Non-pigmented ciliary epithelial cell (primary cell): ENCODE data around the gene FRMD4A.

Experiments
- DNase-seq: peaks from one replicate; pipeline ENCODE4 v3.0.0-alpha.2; 2010; ENCODE audit warnings: low read depth

Gene FRMD4A

GRCh38 chr10:13698217-13698616 is 632.5 kb downstream of the FRMD4A start:
- DNase-seq, result no peak

DNA sequence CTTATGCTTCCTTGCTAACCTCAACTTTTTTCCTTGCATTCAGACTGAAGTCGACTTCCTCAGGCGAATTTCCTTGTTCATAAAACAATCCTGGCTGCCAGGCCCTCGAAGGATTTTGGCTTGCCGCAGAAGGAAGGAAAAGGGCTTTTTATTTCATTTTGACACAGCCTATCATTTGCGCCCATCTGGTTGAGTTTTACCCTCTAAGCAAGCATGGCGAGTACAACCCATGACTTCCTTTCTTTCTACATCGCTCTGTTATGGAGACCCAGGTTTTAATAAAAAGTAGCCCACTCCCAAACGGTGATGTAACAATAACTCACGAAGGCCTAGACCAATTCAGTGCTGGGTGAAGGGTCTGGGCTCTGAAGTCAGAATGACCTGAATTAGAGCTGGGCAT is 634.7 kb downstream of the FRMD4A start:
- DNase-seq, result no peak

DNA sequence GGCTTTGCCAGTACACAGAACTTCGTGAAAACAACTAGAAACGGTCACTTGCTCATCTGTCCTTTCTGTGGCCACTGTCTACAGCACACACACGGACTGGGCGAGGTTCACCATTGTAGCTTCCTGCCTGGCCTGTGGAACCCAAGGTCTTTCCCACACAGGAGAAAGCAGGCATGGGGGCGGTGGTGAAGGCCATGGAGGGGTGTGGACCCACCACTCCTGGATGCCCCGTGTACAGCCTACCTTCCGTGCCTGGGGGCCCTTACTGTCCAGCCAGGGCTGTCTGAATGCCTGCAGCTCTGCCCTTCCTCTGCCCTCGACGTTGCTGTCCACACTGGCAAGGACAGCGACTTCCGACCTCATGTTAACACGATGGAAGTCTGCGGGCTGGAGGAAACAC is 635.1 kb downstream of the FRMD4A start:
- DNase-seq, result no peak

DNA sequence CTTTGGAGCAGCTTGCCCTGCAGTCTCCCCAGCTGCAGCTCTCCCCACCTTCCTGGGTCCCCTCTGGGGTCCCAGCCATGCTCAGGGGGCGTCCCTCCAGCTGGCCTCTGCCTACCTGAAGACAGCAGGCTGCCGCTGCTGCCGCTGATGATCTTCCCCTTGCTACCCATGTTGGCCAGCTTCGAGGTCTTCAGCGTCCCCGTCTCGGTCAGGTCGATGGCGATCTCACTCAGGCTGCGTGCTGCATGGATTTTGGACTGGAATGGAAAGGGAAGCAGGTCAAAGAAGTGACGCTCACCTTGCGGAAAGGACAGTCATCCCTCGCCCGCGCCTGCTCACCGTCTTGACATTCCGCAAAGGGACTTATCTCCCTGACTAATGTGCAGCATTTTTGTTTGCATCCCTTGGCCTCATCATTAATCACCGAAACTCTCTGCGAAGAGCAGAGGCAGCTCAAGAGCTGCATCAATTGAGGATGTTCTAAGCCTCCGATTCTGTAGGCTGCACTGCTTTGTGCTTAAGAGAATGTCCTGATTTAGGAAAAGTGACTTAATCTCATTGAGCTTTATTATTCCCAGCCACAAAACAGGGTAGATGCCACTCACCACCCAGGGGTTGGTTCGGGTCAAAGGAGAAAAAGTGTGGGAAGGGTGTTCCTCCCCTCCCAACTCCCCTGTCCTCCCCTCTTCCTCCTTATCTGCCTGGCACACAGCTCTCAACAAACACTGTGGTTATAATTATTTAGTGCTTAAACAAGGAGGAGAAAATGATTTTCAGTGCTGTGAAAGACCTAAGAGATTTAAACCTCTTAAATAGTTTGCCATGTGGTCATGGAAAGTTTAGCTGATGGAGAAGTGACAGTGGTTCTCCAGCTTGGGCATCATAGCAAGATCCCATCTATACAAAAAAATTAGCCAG is 636.7 kb downstream of the FRMD4A start:
- no peak for DNase-seq

DNA sequence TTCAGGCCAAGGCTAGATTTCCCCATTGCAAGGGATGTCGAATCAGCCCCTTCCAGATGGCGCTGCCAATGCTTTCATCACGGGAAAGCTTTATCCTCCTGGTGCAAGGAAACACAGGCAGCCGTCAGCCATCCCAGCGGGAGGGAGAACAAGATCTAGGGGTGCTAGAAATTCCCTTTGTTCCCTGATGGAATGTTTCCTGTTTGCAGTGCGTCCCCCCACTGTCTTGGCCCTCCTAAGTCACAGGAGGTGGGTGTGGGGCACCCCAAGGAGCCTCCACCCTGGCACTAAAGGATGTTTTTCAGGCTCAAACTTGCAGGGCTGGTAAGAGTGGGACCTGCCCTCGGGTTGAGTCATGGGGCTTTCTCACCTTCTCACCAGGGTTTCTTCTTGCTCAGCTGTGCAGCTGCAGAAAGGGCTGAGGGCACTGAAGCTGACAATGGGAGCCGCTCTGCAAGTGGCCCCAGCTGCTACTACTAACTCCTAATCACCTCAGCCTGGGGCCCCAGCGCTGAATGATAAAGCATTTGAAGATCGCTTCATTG is 640.4 kb downstream of the FRMD4A start:
- no peak for DNase-seq

DNA sequence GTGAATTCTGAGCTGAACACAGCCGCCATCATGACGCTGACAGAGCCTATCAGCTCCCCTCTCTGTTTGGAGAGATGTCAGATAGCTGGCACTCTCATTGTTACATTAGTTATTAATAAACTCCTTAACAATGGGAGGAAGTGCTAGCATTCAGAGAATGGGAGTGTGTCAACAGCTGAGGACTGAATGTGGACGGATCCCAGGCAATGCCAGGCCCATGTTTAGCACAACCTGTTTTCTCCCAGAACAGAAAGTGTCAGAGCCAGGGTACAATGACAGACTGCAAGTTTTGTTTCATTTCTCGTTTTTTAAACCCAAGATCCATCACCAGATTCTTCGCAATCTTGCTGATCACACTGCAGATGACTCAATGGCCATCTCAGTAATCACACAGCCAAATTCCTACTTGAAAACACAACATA is 644.4 kb downstream of the FRMD4A start:
- no peak for DNase-seq

DNA sequence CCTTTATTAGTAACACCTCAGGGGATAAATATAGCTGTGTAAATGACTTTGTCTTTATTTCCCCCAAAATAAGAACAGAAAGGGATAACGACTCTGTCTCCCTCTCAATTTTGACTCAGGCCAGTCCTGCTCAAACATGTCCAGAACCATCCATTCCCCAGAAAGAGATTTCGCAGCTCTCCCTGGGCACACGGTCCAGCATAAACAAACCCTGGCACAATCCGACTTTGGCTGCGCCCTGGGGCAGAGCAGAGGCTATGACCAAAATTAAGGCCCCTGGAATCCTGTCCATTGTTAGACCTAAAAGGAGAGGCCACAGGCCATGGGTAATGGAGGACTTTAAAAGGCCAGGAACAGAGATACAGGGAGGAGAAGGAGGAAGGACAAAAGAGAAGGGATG is 644.8 kb downstream of the FRMD4A start:
- DNase-seq, result no peak

DNA sequence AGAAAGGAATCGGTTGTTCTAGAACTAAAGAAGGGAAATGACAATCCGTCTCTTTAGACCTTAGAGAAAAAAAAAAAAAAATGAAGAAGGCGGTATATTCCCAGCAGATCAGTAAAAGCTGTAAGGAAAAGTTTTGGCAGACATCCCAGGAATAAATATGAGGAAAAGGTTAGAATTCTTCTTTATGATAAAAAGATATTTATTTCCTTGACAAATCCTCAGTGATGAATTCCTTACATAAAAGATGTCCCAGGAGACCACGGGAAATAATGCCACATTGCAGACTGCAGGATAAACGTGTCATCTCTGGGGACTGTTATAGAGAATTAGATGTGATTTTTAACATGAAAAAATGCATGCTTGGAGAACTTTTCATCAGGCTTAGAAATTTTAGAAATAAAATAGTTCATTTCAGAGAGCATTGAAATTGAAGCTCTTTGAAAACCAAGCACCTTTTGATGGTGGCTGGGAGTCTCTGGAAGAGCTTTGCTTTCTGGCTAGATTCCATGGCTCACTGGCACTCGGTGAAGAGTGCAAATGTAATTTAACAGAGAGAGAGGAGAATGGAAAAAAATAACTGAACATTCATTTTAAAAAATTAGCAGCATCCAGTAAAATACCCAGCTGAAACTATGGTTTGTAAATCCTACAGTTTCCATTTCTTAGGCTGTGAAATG is 645.8 kb downstream of the FRMD4A start:
- no peak for DNase-seq

GRCh38 chr10:13684252-13684791 is 646.4 kb downstream of the FRMD4A start:
- DNase-seq, result no peak

GRCh38 chr10:13683017-13683416 is 647.7 kb downstream of the FRMD4A start:
- DNase-seq, result no peak

DNA sequence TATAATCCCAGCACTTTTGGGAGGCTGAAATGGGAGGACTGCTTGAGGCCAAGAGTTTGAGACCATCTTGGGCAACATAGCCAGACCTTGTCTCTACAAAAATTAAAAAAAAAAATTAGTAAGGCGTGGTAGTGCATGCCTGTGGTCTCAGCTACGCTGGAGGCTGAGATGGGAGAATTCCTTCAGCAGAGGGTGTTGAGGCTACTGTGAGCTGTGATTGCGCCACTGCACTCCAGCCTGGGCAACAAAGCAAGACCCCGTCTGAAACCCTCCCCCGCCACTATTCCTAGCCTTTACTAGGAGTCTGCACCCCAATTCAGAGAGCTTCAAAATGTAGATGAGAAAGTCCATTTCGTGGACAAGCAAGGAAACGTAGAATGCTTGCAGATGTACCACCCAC is 648.8 kb downstream of the FRMD4A start:
- DNase-seq, result no peak

DNA sequence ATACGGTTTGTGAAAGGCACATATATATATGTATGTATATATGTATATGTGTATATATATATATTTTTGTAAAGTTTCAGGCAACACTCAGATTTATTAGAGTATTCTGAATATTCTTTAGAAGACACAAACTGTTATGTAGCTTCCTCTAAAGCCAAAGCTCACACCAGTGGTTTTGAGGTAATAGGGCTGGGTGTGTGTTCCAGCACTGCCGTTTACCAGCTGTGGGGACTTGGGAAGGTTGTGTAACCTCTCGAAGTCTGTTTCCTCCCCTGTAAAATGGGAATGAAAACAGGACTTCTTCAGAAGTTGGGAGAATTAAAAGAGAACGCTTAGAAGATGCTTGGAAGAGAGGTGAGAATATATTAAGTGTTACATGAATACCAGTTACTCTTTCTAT is 649.2 kb downstream of the FRMD4A start:
- no peak for DNase-seq

- no peak for DNase-seq
Measured at GRCh38 chr10:13681095-13681494, 649.6 kb downstream of the FRMD4A start.

GRCh38 chr10:13678101-13678843 is 652.5 kb downstream of the FRMD4A start:
- no peak for DNase-seq

DNA sequence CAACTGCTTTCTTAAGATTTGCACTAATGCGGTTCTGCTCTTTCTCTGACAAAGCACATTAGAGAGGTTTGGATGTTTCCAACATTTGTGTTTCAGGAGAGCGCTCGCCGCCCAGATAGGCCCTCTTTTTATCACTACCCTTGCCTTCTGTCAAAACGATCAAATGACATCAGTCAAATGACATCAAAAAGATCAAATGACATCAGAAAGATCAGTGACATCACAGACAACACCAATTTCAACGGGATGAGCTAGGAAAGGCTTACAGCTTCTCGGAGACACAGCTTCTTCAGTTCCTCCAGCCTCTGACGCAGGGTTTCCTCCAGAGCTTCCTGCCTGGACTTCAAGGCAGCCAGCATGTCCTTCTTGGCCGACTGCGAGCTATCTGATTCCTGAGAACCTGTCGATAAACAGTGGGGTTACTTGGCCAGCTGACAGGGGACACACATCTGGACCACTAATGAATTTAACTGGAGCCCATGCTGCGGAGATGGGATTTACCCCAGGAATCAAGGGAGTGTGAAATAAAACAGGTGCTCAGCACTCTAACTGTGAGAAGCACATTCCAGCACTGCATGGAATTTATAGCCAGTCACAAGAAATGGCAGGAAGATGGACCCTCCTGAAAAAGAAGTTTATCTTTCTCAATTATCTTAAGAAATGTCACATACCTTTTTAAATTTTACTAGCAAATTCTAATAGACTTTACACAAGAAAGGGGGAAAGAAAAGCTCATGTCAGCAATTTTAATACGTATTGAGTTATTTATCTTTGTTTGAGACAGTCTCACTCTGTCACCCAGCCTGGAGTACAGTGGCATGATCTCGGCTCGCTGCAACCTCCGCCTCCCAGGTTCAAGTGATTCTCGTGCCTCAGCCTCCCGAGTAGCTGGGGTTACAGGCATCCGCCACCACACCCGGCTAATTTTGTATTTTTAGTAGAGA is 655.8 kb downstream of the FRMD4A start:
- DNase-seq, result no peak

GRCh38 chr10:13673156-13673555 is 657.6 kb downstream of the FRMD4A start:
- DNase-seq, result no peak

DNA sequence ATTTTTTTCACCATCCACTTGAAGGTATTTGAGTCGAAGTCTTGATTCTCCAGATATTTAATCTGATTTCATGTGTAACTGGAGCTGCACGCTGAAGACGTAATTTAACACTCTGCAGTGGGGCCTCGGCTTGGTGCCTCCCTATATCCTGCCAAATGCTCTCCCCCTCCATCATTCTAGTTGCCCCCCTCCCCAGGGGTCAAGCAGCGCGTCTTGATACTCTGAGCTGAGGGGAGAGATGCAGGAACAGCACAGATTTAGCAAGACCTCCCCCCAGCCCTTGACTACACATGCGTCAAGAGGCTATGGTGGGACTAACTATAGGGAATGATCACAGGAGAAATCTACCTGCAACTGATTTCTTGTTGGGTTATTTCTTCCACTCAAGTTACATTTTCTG is 658.2 kb downstream of the FRMD4A start:
- no peak for DNase-seq

DNA sequence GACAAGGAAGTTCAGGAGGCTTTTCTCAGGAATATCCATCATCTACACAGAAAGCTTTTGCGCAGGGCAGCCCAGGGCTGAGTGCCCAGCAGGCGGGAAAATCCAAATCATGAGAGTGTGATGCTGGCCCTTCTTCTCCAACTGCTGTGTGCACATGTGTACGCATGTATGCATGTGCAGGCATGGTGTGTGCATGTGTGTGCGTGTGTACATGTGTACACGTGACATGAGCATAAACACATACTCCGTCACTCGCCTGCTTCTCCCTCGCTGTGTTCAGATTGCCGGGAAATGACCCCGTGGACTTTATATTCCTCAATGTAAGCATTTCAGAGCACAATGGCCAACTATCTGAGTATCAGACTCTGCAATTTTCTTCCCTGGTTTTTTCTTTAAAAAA is 658.8 kb downstream of the FRMD4A start:
- no peak for DNase-seq

GRCh38 chr10:13670311-13670710 is 660.4 kb downstream of the FRMD4A start:
- DNase-seq, result no peak

- DNase-seq, result no peak
Measured at GRCh38 chr10:13669901-13670300, 660.8 kb downstream of the FRMD4A start.
